Effector memory CD8-positive, alpha-beta T cell (primary cell): Measurements from ENCODE around the gene C22orf42.
"Not testable (repeated sequence)": the region's sequence is repeated elsewhere in the genome, so short reads cannot be mapped to it uniquely, and the experiment has no call there.

Experiments
- ATAC-seq: fragments of 150-1000 bp; cut with Tn5 transposase; replicated peaks from 2 replicates; pipeline ENCODE4 v1.10.0; 2021; ENCODE audit warnings: mild to moderate bottlenecking, moderate library complexity
- DNase-seq, 3 experiments: peaks; one replicate each; pipeline ENCODE4 v3.0.0; 2021
- H3K27ac Mint-ChIP-seq, 2 donors: one replicate each; pipeline ENCODE4 v1.8.0; 2022; ENCODE audit warnings: mild to moderate bottlenecking in 2 of 2, mixed read lengths in 2 of 2, moderate library complexity in 2 of 2
- H3K27me3 Mint-ChIP-seq, 2 donors: one replicate each; pipeline ENCODE4 v1.8.0; 2022; ENCODE audit warnings: mixed read lengths in 2 of 2
- H3K36me3 Mint-ChIP-seq: one replicate; pipeline ENCODE4 v1.8.0; 2022; ENCODE audit warnings: mild to moderate bottlenecking, moderate library complexity, mixed read lengths; ENCODE audit not compliant: insufficient read depth
- H3K4me1 Mint-ChIP-seq, 2 donors: one replicate each; pipeline ENCODE4 v1.8.0; 2022; ENCODE audit warnings: low read depth in 2 of 2, mixed read lengths in 2 of 2
- H3K4me3 Mint-ChIP-seq, 2 donors: one replicate each; pipeline ENCODE4 v1.8.0; 2022; ENCODE audit warnings: mild to moderate bottlenecking in 2 of 2, mixed read lengths in 2 of 2, moderate library complexity in 2 of 2
- H3K9me3 Mint-ChIP-seq, 2 donors: one replicate each; pipeline ENCODE4 v1.8.0; 2022; ENCODE audit warnings: mixed read lengths in 2 of 2

C22orf42 gene

DNA sequence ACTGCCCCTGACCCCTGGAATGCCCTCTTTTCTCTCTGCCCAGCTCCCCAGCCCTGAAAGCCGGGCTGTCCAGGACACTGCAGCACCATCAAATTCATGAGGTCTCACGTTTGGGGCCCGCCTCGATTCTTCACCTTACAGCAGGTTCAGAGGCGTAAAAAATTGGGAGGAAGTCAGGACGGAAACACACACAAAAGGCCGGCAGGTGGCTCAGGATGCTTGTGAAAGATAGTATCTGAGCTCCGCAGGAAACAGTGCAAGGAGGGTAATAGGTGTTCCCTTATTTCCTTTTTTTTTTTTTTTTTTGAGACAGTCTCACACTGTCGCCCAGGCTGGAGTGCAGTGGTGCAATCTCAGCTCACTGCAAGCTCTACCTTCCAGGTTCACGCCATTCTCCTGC lies 41.6 kb upstream of the C22orf42 start:
- no peaks in the 10 kb centered on the region for H3K36me3 Mint-ChIP-seq
- DNase-seq (no peak), ATAC-seq (peak; percentile 38)
- H3K27ac Mint-ChIP-seq = peak overlapping the region in 1 of 2 donors; percentile 60
- H3K4me3 Mint-ChIP-seq = no peak overlapping the region
- no peaks in the 10 kb centered on the region for H3K9me3 Mint-ChIP-seq
- peaks cover 27 to 30% of the 10 kb centered on the region in 2 donors for H3K4me1 Mint-ChIP-seq
- peaks cover 25 to 29% of the 10 kb centered on the region in 2 donors for H3K27me3 Mint-ChIP-seq

DNA sequence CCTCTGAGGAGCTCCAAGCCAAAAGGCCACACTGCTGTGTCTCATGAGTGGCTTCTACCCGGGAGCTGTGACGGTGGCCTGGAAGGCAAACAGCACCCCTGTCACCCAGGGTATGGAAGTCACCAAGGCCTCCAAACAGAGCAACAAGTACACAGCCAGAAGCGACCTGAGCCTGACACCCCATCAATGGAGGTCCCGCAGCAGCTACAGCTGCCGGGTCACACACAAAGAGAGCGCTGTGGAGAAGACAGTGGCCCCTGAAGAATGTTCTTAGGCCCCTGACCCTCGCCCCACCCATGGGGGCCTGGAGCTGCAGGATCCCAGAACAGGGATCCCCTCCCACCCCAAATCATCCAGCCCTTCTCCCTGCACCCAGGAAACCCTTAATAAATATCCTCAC lies 40.9 kb upstream of the C22orf42 start:
- Mint-ChIP-seq H3K4me1 (peaks cover 25 to 29% of the 10 kb centered on the region in 2 donors), H3K36me3 (no peaks in the 10 kb centered on the region), H3K27ac (peak overlapping the region in 1 of 2 donors; percentile 60), H3K4me3 (no peak overlapping the region), H3K9me3 (no peaks in the 10 kb centered on the region), H3K27me3 (peaks cover 17 to 28% of the 10 kb centered on the region in 2 donors)
- ATAC-seq (no peak), DNase-seq (no peak)

DNA sequence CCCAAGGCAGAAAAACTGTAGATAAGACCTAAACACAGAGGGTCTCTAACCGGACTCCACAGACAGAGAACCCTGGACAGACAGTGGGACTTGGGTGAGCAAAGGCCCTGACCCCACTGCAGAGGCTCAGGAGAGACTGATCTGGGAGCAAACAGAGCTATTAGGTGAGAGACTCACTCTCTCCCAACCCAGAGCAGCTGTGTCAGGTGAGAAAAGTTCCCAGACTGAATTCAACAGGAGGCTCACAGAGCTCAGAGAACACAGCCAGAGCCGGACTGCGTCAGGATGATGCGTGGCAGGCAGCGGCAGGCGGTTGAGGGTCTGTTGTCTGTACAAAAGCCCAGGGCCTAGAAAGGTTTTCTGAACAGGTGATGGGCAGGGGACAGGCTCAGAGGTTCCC lies 40.2 kb upstream of the C22orf42 start:
- Mint-ChIP-seq H3K4me3 (no peak overlapping the region), H3K4me1 (peaks cover 23 to 25% of the 10 kb centered on the region in 2 donors), H3K9me3 (no peaks in the 10 kb centered on the region), H3K27me3 (peaks cover 15 to 22% of the 10 kb centered on the region in 2 donors), H3K36me3 (no peaks in the 10 kb centered on the region), H3K27ac (no peak overlapping the region)
- ATAC-seq (no peak), DNase-seq (no peak)

DNA sequence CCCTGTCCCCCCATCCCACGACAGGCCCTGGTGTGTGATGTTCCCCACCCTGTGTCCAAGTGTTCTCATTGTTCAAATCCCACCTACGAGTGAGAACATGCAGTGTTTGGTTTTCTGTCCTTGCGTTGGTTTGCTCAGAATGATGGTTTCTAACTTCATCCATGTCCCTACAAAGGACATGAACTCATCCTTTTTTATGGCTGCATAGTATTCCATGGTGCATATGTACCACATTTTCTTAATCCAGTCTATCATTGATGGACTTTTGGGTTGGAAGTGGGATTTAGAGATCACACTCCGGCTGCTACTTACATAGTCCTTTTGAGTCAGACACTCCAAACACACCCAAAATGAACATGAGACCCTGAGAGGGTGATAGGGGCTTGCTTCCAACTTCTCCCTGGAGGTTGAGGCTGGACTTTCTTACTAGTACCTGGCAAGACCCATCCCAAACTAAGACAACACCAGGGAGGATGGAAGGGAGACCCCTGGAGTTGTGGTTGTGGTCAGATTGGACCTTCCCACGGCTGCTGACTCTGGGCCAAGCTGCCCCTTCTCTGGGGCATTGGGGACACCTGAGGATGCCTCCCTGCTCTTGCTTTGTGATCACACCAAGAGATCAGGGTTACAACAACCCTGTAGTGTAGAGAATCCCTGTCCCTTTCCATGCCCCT lies 38.6 kb upstream of the C22orf42 start:
- Mint-ChIP-seq H3K4me1 (peaks cover 12 to 17% of the 10 kb centered on the region in 2 donors), H3K27me3 (peaks cover 6 to 17% of the 10 kb centered on the region in 2 donors)
- not testable (repeated sequence) for DNase-seq, H3K9me3 Mint-ChIP-seq, H3K27ac Mint-ChIP-seq, H3K36me3 Mint-ChIP-seq, ATAC-seq, H3K4me3 Mint-ChIP-seq

DNA sequence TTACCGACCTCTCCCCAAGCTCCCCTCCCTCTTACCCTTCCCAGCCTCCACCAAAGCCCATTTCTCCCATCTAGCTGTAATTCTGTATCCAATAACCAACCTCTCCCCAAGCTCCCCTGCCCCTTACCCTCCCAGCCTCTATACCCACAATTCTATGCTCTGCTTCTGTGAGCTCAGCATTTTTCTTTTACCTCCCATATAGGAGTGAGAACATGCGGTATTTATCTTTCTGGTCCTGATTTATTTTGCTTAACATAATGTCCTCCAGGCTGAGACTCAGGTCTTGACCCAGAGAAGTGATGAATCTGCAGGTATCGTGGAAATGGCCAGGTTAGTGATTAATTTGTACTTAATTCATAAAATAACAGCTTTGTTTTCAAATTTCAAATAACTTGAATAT lies 36.8 kb upstream of the C22orf42 start:
- H3K36me3 Mint-ChIP-seq, ATAC-seq, H3K9me3 Mint-ChIP-seq, H3K4me1 Mint-ChIP-seq, H3K27ac Mint-ChIP-seq, H3K4me3 Mint-ChIP-seq, DNase-seq: not testable (repeated sequence)
- H3K27me3 Mint-ChIP-seq = peaks cover 12 to 29% of the 10 kb centered on the region in 2 donors

DNA sequence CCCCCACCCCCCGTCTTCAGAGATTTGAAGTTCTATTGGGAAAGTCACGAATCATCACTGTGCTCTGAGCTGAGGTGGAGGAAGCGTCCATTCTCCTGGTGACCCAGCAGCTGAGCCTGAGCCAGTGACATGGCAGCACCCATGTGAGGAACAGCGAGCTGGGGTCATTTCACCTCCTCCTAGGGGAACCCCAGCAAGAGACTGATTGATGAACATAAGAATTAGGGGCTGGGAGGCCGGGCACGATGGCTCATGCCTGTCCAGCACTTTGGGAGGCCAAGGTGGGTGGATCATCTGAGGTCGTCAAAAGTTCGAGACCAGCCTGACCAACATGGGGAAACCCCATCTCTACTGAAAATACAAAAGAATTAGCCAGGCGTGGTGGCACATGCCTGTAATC lies 34.2 kb upstream of the C22orf42 start:
- not testable (repeated sequence) for H3K9me3 Mint-ChIP-seq, H3K36me3 Mint-ChIP-seq, DNase-seq, ATAC-seq, H3K27ac Mint-ChIP-seq, H3K4me3 Mint-ChIP-seq, H3K4me1 Mint-ChIP-seq
- H3K27me3 Mint-ChIP-seq = peaks cover 13 to 28% of the 10 kb centered on the region in 2 donors

DNA sequence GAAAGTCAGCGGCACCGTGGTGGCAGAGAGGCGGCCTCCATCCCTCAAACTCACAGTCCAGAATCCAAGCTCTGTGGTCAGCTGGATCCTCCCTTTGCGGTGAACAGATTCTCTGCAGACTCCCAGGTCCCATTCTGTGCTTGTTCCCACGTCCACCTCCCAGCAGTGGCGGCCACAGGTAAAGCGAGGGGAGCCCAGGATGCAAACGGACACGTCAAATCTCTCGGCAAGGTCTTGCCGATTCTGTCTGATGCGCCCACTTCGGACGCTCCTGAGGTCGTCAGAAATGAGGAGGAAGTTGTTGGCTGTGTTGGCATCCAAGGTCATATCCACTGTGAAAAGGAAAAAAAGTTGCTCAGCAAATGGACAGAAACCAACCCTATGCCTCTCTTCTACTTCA lies 31.9 kb upstream of the C22orf42 start:
- ATAC-seq, H3K9me3 Mint-ChIP-seq, DNase-seq, H3K36me3 Mint-ChIP-seq, H3K27ac Mint-ChIP-seq, H3K4me3 Mint-ChIP-seq, H3K4me1 Mint-ChIP-seq: not testable (repeated sequence)
- peaks cover 26 to 40% of the 10 kb centered on the region in 2 donors for H3K27me3 Mint-ChIP-seq

DNA sequence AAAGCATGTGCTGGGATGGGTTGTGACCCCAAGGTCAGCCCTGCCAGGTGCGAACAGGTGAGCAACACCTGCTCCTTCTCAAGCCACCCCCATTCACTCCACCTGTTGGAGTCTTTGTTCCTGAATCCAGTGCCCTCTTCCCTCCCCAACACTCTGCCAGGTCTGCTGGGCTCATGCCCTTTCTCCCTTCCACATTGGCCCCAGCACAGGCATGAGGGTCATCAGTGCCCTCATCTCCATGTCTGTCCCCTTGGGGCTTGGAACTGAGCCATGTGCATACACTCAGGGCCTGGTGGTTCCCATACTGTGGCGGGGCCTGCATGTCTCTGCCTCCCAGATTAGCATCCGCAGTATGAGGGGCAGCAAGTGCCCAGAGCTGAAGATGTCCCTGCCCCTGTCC lies 26.7 kb upstream of the C22orf42 start:
- Mint-ChIP-seq H3K4me1 (no peaks in the 10 kb centered on the region), H3K27ac (no peak overlapping the region), H3K27me3 (peaks cover 17 to 24% of the 10 kb centered on the region in 2 donors), H3K36me3 (no peaks in the 10 kb centered on the region), H3K4me3 (no peak overlapping the region), H3K9me3 (no peaks in the 10 kb centered on the region)
- ATAC-seq (no peak), DNase-seq (no peak)

DNA sequence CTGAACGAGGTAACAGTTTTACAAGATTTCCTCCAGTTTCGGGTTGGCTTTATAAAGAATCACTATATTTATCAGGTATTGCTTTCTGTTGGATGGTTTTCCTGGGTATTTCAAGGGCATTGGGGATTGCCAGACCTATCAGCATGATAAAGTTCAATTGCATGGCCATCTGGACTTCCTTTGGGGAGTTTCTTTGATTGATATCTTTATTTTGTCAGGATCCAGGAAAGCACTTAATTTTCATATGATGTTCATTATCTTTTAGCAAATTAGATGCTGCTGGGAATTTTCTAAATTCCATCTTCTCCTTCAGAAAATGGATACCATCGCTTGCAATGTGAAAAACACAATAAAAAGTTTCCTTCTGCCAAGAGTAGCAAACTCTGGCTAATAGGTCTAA lies 24.5 kb upstream of the C22orf42 start:
- H3K27ac Mint-ChIP-seq = no peak overlapping the region
- H3K4me3 Mint-ChIP-seq = no peak overlapping the region
- DNase-seq (no peak), ATAC-seq (no peak)
- no peaks in the 10 kb centered on the region for H3K9me3 Mint-ChIP-seq
- H3K36me3 Mint-ChIP-seq = no peaks in the 10 kb centered on the region
- H3K4me1 Mint-ChIP-seq = no peaks in the 10 kb centered on the region
- H3K27me3 Mint-ChIP-seq = peaks cover 18 to 24% of the 10 kb centered on the region in 2 donors

DNA sequence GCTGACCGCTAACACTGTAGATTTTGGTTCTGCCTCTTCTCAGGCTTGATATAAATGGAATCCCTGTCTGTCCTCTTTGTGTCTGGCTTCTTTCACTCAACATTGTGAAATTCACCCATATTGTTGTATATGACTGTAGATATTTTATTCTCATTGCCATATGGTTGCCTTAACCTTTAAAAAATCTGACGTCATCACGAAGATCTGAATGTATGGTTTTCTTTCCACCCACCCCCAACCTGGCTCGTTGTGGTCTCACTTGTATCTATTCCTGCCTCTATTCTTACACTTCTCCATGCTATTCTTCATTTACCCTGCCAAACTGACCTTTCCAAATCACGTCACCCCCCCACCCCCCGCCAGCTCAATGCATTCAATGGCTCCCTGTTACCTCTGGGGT lies 21.9 kb upstream of the C22orf42 start:
- Mint-ChIP-seq H3K27ac (no peak overlapping the region), H3K36me3 (no peaks in the 10 kb centered on the region), H3K27me3 (peaks cover 28 to 30% of the 10 kb centered on the region in 2 donors), H3K9me3 (no peaks in the 10 kb centered on the region), H3K4me1 (no peaks in the 10 kb centered on the region), H3K4me3 (no peak overlapping the region)
- ATAC-seq (no peak), DNase-seq (no peak)

DNA sequence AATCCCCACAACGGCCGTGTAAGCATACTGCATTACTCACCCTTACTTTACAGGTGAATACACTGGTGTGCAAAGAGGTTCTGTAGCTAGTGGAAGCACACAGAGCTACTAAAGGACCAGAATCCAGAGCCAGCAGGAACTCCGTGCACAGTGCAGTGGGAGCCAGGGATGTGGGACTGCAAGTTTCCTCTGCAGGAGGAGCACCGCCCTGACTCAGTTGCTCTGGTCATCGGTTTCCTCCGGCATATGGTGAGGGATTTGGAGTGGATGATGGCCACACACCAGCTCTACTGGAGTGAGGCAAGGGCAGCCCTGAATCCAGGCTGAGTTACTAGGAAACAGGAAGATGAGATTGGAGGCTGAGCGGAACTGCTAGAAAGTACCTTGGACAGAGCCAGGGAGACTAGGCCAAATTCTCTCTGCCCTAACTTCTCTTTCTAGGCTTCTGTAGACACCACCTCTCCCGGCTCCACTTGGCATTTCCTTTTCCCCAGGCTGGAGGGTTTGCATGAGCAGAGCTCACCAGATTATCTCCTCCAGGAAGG lies 18.2 kb upstream of the C22orf42 start:
- Mint-ChIP-seq H3K27ac (no peak overlapping the region), H3K9me3 (no peaks in the 10 kb centered on the region), H3K36me3 (no peaks in the 10 kb centered on the region), H3K4me3 (no peak overlapping the region), H3K27me3 (peaks cover 43 to 50% of the 10 kb centered on the region in 2 donors), H3K4me1 (no peaks in the 10 kb centered on the region)
- DNase-seq (no peak), ATAC-seq (no peak)

DNA sequence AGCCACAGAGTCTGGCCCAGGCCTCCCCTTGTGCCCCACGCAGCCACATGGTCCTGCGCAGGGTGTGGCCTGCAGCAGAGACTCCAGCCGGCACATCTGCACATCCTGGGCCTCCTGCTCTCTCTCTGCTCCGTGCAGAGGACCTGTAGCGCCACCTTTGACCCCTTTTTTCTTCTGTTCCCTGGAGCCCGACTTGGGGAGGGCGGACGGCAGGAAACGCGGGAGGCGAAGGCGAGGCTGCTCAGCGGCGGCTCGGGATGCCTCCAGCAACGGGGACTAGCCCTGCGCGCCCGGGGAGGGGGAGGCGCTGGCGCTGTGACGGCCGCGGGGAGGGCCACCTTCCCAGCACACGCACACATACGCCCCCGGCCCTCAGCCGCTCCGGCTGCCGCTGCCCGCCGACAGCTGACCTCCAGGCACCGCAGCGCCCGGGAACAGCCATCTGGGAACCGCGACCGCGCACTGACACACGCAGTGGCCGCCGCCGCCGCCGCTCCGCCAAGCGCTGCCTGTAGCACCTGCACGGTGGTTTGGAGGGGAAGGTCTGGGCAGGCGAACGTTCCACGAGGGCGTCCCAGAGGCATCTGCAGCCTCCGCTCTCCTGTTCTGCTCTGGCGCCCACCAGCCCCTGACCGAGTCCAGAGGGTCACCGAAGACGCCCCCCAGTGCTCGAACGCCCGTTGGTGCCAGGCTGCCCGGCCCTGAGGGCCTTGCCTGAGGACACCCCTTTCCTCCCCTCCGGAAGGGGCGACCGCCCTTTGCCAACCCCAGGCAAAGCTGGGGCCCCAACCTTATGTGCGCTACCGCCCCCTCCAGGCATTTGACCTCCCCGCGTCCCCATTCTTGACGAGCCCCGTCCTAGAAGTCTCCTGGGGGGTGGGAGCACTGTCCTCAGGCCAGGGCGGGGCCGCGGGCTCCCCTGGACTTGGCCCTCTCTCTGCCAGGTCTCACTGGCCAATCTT lies 16.9 kb upstream of the C22orf42 start:
- Mint-ChIP-seq H3K36me3 (no peaks in the 10 kb centered on the region), H3K27me3 (peaks cover 43 to 50% of the 10 kb centered on the region in 2 donors), H3K9me3 (no peaks in the 10 kb centered on the region), H3K4me3 (no peak overlapping the region), H3K4me1 (no peaks in the 10 kb centered on the region), H3K27ac (no peak overlapping the region)
- ATAC-seq (no peak), DNase-seq (no peak)

DNA sequence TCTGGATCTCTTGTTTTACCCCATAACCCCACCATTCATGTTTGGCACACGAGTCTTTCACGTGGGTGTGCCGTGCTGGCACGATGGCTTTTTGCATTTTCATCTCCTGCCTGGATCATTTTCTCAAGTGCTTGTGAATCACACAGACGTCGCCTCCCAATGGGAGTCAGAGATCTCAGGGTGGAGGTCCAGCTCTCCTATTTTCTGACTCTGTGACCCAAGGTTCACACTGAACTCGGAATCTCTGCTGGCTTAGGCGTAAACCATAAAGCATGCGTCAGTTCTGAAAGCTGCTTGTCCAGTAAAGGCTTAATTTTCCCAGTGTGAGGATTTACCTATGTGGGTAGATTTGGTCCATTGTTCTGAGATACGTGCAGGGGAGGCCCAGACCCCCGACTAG lies 16.0 kb upstream of the C22orf42 start:
- H3K4me1 Mint-ChIP-seq = no peaks in the 10 kb centered on the region
- no peaks in the 10 kb centered on the region for H3K36me3 Mint-ChIP-seq
- H3K27ac Mint-ChIP-seq = no peak overlapping the region
- H3K9me3 Mint-ChIP-seq = no peaks in the 10 kb centered on the region
- ATAC-seq (no peak), DNase-seq (no peak)
- H3K27me3 Mint-ChIP-seq = peaks cover 43 to 50% of the 10 kb centered on the region in 2 donors
- H3K4me3 Mint-ChIP-seq = no peak overlapping the region
